Esophagus mucosa (tissue), 1 donor: ENCODE data around the gene GRIK2. TPM values are rescaled to one million over a fixed set of nuclear protein-coding genes. Genes with fewer than 3 reads are reported as not detected.

ENCODE experiments used
- ATAC-seq: fragments of 200-7000 bp; cut with Tn5 transposase; one replicate; pipeline ENCODE4 v1.9.1; 2020
- total RNA-seq: library from RNA; stranded (reverse); gene quantifications from one replicate; pipeline ENCODE4 v1.2.4, GENCODE V29; 2023
- donor health status: DM: yes; HTN: yes; CAD: no.

Gene GRIK2
- total RNA-seq, 1 donor from 2014 or later, result 0.44 TPM

DNA sequence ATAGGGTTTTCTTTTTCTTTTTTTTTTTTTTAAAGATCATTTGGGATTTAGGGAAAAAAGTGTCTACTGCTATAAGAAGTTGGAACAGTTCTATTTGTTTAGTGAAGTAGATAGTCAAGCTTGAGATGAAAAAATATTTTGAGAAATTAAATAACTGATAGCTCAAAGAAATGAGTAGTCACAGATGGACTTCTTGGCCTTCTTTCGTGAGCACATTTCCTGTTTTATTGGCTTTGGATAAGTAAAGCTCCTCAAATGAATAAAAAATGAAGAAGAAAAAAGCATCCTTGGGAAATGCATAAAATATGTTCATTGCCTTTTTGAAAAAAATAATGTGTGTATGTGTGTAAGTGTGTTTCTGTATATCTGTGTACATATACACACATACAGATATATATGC lies 515.9 kb downstream of the GRIK2 start:
- ATAC-seq, result no peak

GRCh38 chr6:101912311-101912710 lies 518.8 kb downstream of the GRIK2 start:
- ATAC-seq, result no peak

DNA sequence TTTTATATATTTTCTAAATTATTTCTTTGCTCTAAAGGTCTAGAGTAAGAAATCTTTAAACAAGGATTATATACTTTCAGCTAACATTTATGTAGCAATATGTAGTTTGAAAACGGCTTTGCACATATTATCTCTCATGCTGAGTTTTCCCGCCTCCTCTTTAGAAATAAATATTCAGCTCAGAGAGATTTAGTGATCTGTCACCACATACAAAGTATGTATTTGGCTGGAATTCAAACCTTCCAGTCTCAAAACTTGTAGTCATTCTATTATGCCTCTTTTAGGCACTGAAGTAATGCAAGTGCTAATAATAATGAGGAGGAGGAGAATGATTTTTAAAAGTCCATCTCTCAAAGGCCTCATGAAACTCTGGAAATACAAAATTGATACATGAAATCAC lies 525.0 kb downstream of the GRIK2 start:
- no peak for ATAC-seq

DNA sequence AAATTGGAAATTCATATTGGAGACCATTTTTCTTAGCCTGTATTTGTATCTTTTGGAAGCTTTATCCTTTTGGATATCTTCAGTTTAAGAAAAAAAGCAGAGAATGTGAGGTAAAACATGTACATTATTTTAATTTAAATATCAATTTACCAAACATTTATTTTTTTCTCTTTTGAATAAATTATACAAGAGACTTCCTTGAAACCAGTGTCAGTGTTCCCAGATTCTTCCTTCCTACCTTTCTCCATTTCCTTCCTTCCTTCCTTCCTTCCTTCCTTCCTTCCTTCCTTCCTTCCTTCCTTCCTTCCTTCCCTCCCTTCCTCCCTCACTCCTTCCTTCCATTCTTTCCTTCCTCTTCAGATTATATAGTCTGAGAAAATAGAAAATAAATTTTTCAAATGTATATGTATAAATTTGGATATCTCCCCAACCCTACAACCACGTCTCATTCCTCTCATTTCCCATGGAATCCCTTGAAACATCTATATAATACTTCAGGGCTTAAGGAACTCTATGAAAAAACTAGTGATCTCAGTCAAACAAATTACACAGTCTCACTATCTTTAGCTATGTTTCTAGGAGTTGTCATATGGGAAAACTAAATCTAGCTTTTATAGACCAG lies 528.4 kb downstream of the GRIK2 start:
- ATAC-seq, result no peak

DNA sequence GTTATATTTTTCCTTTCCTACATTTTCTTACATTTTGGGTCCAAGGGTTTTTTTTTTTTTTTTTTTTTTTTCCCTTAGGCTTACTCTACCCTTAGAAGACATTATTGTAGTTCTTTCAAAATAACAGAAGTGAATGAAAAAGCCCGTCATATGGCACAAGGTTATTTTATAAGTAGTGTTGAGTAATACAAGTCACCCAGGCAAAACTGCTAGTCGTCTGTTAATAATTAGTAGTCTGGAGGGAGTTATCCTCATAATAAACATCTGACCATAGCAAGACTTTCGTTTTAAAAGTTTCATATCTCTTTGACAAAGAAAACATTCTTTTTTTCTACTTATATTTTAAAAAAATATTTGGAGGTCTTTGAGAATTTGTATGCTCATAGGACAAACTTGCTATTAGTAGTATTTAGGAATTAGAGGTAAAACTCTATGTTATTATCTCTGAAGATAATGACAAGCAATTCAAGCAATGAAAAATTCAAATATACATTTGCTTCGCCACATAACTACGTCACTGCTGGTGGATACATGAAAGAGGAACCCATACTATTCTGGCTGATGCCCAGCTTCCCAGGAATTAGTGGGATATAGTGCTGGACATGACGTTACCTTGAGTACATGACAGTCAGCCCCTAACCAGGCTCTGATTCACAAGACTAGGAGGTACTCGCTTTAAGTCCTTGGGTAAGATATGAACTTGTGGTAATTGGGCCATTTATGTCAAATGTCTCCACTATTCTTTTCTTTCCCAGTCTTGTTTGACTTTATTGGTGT lies 532.8 kb downstream of the GRIK2 start:
- ATAC-seq, result no peak

DNA sequence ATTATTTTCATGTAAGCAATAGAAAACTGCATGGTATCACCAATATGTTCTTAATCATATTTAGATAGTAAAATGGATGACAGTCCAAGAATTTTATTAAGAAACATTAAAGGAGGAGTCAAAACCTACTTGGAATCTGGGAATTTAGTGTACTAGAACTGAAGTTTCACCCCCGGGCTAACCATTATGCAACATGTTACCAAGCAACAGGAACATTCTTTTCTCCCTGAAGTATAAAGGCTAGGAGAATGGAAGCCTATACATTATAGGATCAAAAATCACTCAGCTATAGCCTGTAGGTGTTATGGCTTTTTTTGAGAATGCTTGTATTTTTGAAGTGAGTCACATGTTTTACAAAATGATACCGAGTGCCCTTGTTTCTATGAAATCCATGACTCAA lies 538.3 kb downstream of the GRIK2 start:
- no peak for ATAC-seq

DNA sequence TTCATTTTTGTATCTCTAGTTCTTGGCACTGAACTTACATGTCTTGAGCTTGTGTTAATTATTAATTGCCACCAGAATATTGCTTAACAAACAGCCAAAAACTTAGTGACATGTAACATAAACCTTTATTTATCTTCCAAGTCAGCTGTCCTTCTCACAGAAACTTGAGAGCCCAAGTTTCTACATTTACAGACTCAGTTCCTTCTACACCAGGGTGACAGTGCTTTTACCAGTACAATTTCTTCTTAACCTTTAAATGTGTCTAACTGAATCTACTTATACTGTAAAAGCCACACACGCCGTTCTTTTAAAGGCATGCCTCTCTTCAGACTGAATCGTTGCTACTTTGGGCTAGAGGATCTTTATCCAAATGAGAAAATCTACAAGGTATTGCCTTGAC lies 539.2 kb downstream of the GRIK2 start:
- ATAC-seq, result no peak

GRCh38 chr6:101935732-101936131 lies 542.2 kb downstream of the GRIK2 start:
- ATAC-seq, result no peak

DNA sequence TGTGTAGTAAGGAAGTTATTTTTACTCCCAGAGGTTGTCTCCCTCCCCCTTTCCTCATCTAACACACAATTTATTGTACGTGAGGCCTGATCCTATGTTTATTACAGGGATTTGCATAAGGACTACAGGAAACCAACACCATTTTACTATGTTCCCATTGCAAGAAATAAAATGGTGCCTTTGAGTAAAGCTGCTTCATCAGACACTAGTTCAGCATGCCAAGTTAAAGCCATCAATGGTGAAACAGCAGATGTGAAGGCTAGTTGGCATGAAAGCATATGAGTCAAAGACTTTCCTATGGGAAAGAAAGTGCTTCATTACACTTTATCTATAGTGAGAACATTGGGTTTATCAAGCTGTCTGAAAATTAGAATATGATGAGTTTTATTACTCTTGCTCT lies 543.0 kb downstream of the GRIK2 start:
- ATAC-seq, result no peak

GRCh38 chr6:101937108-101937507 lies 543.6 kb downstream of the GRIK2 start:
- ATAC-seq, result no peak

GRCh38 chr6:101940391-101940790 lies 546.9 kb downstream of the GRIK2 start:
- no peak for ATAC-seq

- no peak for ATAC-seq
Measured at GRCh38 chr6:101956961-101957360, 563.5 kb downstream of the GRIK2 start.

- no peak for ATAC-seq
Measured at GRCh38 chr6:101961357-101961756, 567.8 kb downstream of the GRIK2 start.

DNA sequence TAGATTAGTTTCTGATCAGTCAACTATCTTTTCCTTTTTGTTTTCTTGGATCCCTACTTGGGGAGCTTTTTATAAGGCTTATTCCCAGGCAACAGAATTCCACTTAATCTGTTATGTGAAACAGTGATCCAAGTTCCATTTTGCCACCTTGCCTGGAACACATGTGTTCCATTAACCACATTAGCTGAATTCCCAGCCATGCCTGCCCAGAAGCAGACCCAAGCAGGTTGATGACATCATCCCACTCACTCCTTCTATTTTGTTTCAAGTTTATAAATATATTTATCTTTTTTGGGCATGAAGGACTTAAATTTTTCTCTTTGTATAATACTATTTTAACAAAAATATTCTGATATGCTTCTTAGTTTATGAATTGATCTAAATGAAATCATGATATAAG lies 587.4 kb downstream of the GRIK2 start:
- ATAC-seq, result no peak

- no peak for ATAC-seq
Measured at GRCh38 chr6:101986476-101986875, 593.0 kb downstream of the GRIK2 start.

- no peak for ATAC-seq
Measured at GRCh38 chr6:101992286-101992685, 598.8 kb downstream of the GRIK2 start.

DNA sequence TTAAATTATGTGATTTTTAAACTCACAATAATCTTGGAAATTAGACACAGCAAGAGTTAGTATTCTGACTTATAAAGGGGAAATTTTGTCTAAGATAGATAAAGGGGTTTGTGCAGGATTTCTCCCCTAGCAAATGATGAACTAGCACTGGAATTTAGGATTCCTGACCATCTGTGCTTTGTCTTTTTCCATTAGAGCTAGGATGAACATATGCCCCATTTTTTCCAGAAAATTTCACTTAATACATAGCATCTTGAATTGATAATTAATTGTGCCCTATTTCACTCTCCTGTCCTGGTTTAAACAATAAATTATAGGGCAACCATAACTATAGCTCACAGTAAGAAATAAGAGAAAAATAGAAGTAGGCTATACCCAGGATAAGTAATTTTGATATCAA lies 601.0 kb downstream of the GRIK2 start:
- ATAC-seq, result no peak

DNA sequence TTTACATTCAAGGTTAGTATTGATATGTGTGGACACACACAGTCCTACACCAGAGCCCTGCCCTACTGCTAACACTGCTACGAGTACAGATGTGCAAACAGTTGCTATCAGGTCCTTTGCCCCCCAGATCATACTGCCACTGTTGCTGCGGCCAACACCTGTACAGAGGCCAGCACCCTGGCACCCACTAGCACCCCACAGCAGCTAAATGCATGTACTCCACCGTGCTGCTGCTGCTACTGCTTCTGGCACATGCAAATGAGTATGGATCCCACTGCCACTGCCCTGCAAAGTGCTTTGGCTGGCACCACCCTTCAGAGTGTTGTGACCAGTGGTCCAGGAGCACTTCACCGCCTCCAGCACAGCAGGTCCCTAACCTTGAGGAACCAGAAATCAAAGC lies 621.9 kb downstream of the GRIK2 start:
- ATAC-seq, result no peak

DNA sequence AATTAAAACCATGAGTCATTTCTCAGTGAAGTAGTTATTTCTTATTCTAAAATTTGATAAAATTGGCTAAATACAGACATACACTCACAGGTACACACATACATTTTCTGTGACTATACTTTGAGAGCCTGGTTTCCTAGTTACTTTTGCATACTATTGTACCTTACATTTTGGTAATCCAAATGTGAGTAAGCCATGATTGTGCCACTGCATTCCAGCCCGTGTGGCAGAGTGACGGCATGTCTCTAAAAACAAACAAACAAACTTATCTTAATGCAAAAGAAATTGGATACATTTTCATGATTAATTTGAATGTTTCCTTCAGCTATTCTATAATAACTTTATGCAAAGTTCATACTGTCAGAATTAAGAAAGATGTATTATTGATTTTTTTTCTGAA lies 628.8 kb downstream of the GRIK2 start:
- ATAC-seq, result no peak

DNA sequence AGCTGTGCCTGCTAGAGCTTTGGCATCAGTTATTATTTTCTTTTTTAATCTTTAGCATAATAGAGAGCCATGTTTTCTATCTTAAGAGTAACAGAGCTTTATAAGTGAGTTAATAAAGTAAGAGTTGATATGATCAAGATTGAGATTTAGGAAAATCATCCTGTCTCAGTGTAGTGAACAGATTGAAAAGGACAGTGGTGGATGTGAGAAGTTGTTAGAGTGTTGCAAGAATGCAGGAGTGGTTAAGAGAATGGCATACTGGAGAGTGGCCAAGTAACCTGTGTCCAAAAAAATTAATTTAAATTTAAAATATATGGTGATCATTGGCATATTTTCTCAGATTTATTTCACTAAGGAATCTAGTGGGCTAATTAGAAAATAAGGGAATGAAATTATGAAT lies 629.3 kb downstream of the GRIK2 start:
- no peak for ATAC-seq

GRCh38 chr6:102023977-102024657 lies 630.6 kb downstream of the GRIK2 start:
- no peak for ATAC-seq

DNA sequence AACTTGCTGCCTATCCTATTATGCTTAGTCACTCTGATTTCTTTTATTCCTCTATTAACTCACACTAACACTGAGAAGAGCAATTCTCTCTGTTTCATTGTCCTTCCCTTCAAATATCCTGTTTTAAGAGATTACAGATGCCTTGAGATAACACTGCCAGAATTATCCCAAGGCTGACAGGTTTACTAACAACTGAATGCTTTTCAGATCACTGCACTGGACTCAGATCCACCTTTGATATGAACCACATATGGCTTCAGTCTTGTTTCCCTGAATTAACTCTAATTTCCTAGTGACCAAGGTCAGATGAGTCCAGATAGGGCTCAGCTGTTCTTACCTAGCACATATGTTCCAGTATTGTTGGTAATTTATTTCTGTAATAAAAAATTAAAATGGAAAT lies 633.1 kb downstream of the GRIK2 start:
- no peak for ATAC-seq

DNA sequence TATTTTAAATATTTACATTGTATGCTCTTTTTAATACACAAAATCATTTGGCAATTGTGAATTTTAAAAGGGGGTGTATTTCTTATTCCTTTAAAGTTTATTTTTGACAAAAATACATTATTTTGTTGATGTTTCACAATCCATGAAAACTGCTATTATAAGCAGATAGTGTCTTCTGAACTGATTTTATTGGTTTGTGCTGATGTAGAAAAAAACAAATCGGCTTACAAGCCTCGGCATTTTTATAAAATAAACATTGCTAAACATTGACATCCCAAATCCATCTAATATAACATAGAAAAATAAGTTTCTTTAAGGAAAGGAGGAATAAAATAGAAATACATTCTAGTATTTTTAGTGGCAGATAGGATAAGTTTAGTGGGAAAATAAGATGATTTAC lies 634.7 kb downstream of the GRIK2 start:
- ATAC-seq, result no peak

GRCh38 chr6:102038964-102039363 lies 645.5 kb downstream of the GRIK2 start:
- ATAC-seq, result no peak
